Measurements from ENCODE around the gene RAC2.

RAC2 gene

GRCh38 chr22:37215890-37216289 lies 28.2 kb downstream of the RAC2 start:
- no peak for DNase-seq

- no peak for DNase-seq
Observed at GRCh38 chr22:37214731-37215030, 29.4 kb downstream of the RAC2 start.

- no peak for DNase-seq
Observed at GRCh38 chr22:37213941-37214730, 29.9 kb downstream of the RAC2 start.

GRCh38 chr22:37213218-37213855 lies 30.7 kb downstream of the RAC2 start:
- DNase-seq: no peak

GRCh38 chr22:37212174-37212906 lies 31.7 kb downstream of the RAC2 start, which contains the start of gene SSTR3:
TSS of gene SSTR3 (minus strand) at chr22:37212477. CDS start at chr22:37207803, 4,674 bp downstream.
- no peak for DNase-seq

- DNase-seq: no peak
Observed at GRCh38 chr22:37211866-37212173, 32.2 kb downstream of the RAC2 start.

GRCh38 chr22:37211075-37211865 lies 32.8 kb downstream of the RAC2 start:
- DNase-seq: no peak

GRCh38 chr22:37210041-37210803 lies 33.8 kb downstream of the RAC2 start:
- no peak for DNase-seq

GRCh38 chr22:37209140-37209845 lies 34.8 kb downstream of the RAC2 start:
- DNase-seq: no peak

- DNase-seq: no peak
Observed at GRCh38 chr22:37208401-37209139, 35.5 kb downstream of the RAC2 start.

- no peak for DNase-seq
Observed at GRCh38 chr22:37207981-37208380, 36.1 kb downstream of the RAC2 start.

GRCh38 chr22:37206841-37207821 lies 36.9 kb downstream of the RAC2 start:
- DNase-seq: no peak

- DNase-seq: no peak
Observed at GRCh38 chr22:37206118-37206840, 37.8 kb downstream of the RAC2 start.

GRCh38 chr22:37205046-37205445 lies 39.0 kb downstream of the RAC2 start:
- no peak for DNase-seq

GRCh38 chr22:37204045-37204655 lies 39.9 kb downstream of the RAC2 start:
- DNase-seq: no peak

GRCh38 chr22:37203354-37204044 lies 40.6 kb downstream of the RAC2 start:
- DNase-seq: no peak

- no peak for DNase-seq
Observed at GRCh38 chr22:37202716-37203115, 41.4 kb downstream of the RAC2 start.

GRCh38 chr22:37202001-37202555 lies 42.0 kb downstream of the RAC2 start:
- DNase-seq: no peak
